GM12878 (cell line): Measurements from ENCODE around the gene TMED6. TPM values are rescaled to one million over a fixed set of nuclear protein-coding genes. Genes with fewer than 3 reads are reported as not detected.
"Not testable (repeated sequence)": the region's sequence is repeated elsewhere in the genome, so short reads cannot be mapped to it uniquely, and the experiment has no call there.

Source experiments
- ATAC-seq: fragments of 200-7000 bp; cut with Tn5 transposase; 3 replicates; pipeline ENCODE4 v1.9.1; 2020; ENCODE audit warnings: mild to moderate bottlenecking, moderate library complexity
- BruUV-seq: library from RNA; stranded (reverse); fragments of 400-500 nt; replicated peaks from 2 replicates; lab custom pipeline; 2021; lab: Mats Ljungman, UMichigan
- CTCF ChIA-PET: fragments of 300-600 bp; sonication (Branson Sonifier 250); formaldehyde crosslinking; extraction: SDS; loops from one replicate; lab custom pipeline; 2021; ENCODE audit warnings: inconsistent platforms; lab: Yijun Ruan, JAX
- POLR2A ChIA-PET: fragments of 350-600 bp; formaldehyde crosslinking; extraction: SDS; loops from one replicate; lab custom pipeline; 2021; ENCODE audit warnings: inconsistent platforms; lab: Charles Lee
- RAD21 ChIA-PET: fragments of 300-600 bp; sonication (Branson Sonifier 250); formaldehyde crosslinking; loops from one replicate; lab custom pipeline; 2023; ENCODE audit warnings: antibody characterized with exemption; ENCODE audit not compliant: unreplicated experiment; lab: Charles Lee
- SMC1A ChIA-PET: fragments of 300-600 bp; sonication (Branson Sonifier 250); formaldehyde crosslinking; loops from one replicate; lab custom pipeline; 2023; ENCODE audit not compliant: unreplicated experiment, uncharacterized antibody; lab: Charles Lee
- DNase-seq: peaks from one replicate; pipeline ENCODE4 v3.0.0-alpha.2; 2011; ENCODE audit warnings: low read depth, low spot score
- FAIRE-seq: peaks from 3 replicates; lab custom pipeline; 2011; peaks lifted over from hg19 to GRCh38; lab: Jason Lieb, UNC
- H2AFZ ChIP-seq: 2 replicates; pipeline ENCODE4 v1.6.0; 2011; ENCODE audit warnings: low read depth, low read length, control low read depth; ENCODE audit not compliant: control insufficient read depth
- H3K27ac ChIP-seq: 2 replicates; pipeline ENCODE4 v1.5.1; 2011; ENCODE audit warnings: control low read depth; ENCODE audit not compliant: control insufficient read depth, insufficient read depth
- H3K27me3 ChIP-seq, 2 experiments: replicated peaks in 1 of 2; 2 replicates each; pipeline versions ENCODE4 v1.6.0 to v1.6.1; 2011; ENCODE audit warnings: low read length in 1 of 2; ENCODE audit not compliant: control insufficient read depth in 2 of 2, insufficient read depth in 2 of 2
- H3K36me3 ChIP-seq, 2 experiments: 2 replicates each; pipeline ENCODE4 v1.5.1; 2011; ENCODE audit warnings: low read length in 1 of 2; ENCODE audit not compliant: control insufficient read depth in 2 of 2, insufficient read depth in 2 of 2
- H3K4me1 ChIP-seq: 2 replicates; pipeline ENCODE4 v1.6.1; 2011; ENCODE audit warnings: mild to moderate bottlenecking, low read length, moderate library complexity, mixed read lengths; ENCODE audit not compliant: control insufficient read depth, insufficient read depth
- H3K4me2 ChIP-seq: 2 replicates; pipeline ENCODE4 v1.6.0; 2011; ENCODE audit warnings: control low read depth; ENCODE audit not compliant: control insufficient read depth, insufficient read depth
- H3K4me3 ChIP-seq: fragments of 200-600 bp; sonication (generic); 2 replicates; pipeline ENCODE4 v1.5.1; 2016
- H3K79me2 ChIP-seq: 2 replicates; pipeline ENCODE4 v1.6.0; 2011; ENCODE audit warnings: low read length; ENCODE audit not compliant: control insufficient read depth, insufficient read depth
- H3K9ac ChIP-seq: 2 replicates; pipeline ENCODE4 v1.8.0; 2011; ENCODE audit warnings: low read length, control low read depth, mixed read lengths; ENCODE audit not compliant: control insufficient read depth, insufficient read depth
- H3K9me3 ChIP-seq: replicated peaks from 3 replicates; pipeline ENCODE4 v1.5.1; 2011; ENCODE audit warnings: mild to moderate bottlenecking, low read length; ENCODE audit not compliant: control insufficient read depth, insufficient read depth
- H4K20me1 ChIP-seq: 2 replicates; pipeline ENCODE4 v1.6.0; 2011; ENCODE audit not compliant: control insufficient read depth, insufficient read depth
- ATF7 ChIP-seq: fragments of 450-650 bp; IDR thresholded peaks from 2 replicates; pipeline ENCODE4 v1.6.1; 2016; ENCODE audit warnings: low read depth, mild to moderate bottlenecking
- CBX3 ChIP-seq: fragments of 200-600 bp; sonication (generic); IDR thresholded peaks from 2 replicates; pipeline ENCODE4 v1.6.1; 2016; ENCODE audit warnings: low read depth, borderline replicate concordance
- CREB1 ChIP-seq: IDR thresholded peaks from 2 replicates; pipeline ENCODE4 v1.6.1; 2012; ENCODE audit warnings: low read depth, mild to moderate bottlenecking, inconsistent platforms
- EED ChIP-seq: sonication (generic); IDR thresholded peaks from 2 replicates; pipeline ENCODE4 v1.6.1; 2016; ENCODE audit warnings: antibody characterized with exemption, low read depth
- MYB ChIP-seq: fragments of 150-350 bp; IDR thresholded peaks from 2 replicates; pipeline ENCODE4 v1.6.1; 2014; ENCODE audit warnings: mild to moderate bottlenecking, low read depth, low read length, borderline replicate concordance
- PAX8 ChIP-seq: fragments of 450-650 bp; IDR thresholded peaks from 2 replicates; pipeline ENCODE4 v1.6.1; 2017; ENCODE audit warnings: mild to moderate bottlenecking, moderate library complexity
- POLR2AphosphoS2 ChIP-seq: IDR thresholded peaks from 2 replicates; pipeline ENCODE4 v1.6.1; 2011; ENCODE audit warnings: low read depth, mild to moderate bottlenecking, low read length, improper control_type of control experiment, moderate library complexity
- RBBP5 ChIP-seq: fragments of 200-600 bp; sonication (generic); conservative IDR thresholded peaks from 2 replicates; pipeline ENCODE4 v1.6.1; 2016
- SMARCA5 ChIP-seq: fragments of 450-650 bp; IDR thresholded peaks from 2 replicates; pipeline ENCODE4 v1.6.1; 2017; ENCODE audit warnings: mild to moderate bottlenecking
- SUPT20H ChIP-seq: IDR thresholded peaks from 2 replicates; pipeline ENCODE4 v1.6.1; 2011; ENCODE audit warnings: low read depth, mild to moderate bottlenecking, low read length, moderate library complexity, borderline replicate concordance; ENCODE audit not compliant: control insufficient read depth
- WRNIP1 ChIP-seq: IDR thresholded peaks from 2 replicates; pipeline ENCODE4 v1.6.1; 2011; ENCODE audit warnings: low read depth, low read length, improper control_type of control experiment, borderline replicate concordance
- ZZZ3 ChIP-seq: IDR thresholded peaks from 2 replicates; pipeline ENCODE4 v1.6.1; 2011; ENCODE audit warnings: low read depth; ENCODE audit not compliant: control insufficient read depth, insufficient read length
- WGBS: methylation state at CpG from one replicate; pipeline ENCODE4 v1.1.6; 2016; ENCODE audit warnings: low lambda C conversion rate; ENCODE audit not compliant: insufficient replicate concordance, insufficient coverage; ENCODE audit errors: missing lambda C conversion rate; 5-methylcytosine and 5-hydroxymethylcytosine counted together
- in situ Hi-C: fragments of 300-500 bp; cut with MboI; formaldehyde crosslinking; loops from 9 replicates; pipeline ENCODE4 v1.14.3; 2018; ENCODE audit warnings: mixed read lengths
- intact Hi-C: fragments of 100-400 bp; cut with micrococcal nuclease; formaldehyde crosslinking; loops from one replicate; pipeline ENCODE4 v1.14.2; 2022; ENCODE audit not compliant: unreplicated experiment
- polyA plus RNA-seq, 11 experiments: library from polyadenylated mRNA; depleted of rRNA in 4 of 11; unstranded in 6 of 11; stranded (reverse) in 5 of 11; fragments of >200 nt; fragmentation: Nextera tagmentation in 4 of 11; fragmentation: Illumina TruSeq in 1 of 11; extraction: Ambion mirVana in 4 of 11; extraction: Trizol in 1 of 11; gene quantifications; 1 replicate in 1 of 11; 2 replicates in 10 of 11; pipeline versions ENCODE4 v1.2.1 to v1.2.3, GENCODE V29; 2011 to 2016; ENCODE audit warnings: inconsistent platforms in 2 of 11, missing spikeins in 2 of 11, low read depth in 1 of 11
- total RNA-seq, 4 experiments: library from RNA; depleted of rRNA in 3 of 4; stranded (reverse); fragments of >200 nt in 3 of 4; fragmentation: Illumina TruSeq in 1 of 4; extraction: Trizol in 1 of 4; gene quantifications; 2 replicates each; pipeline versions ENCODE4 v1.2.1 to v1.2.3, GENCODE V29; 2013 to 2021
- TF ChIP-seq, protein P1 (sequence below), 3 experiments: IDR thresholded peaks in 2 of 3; conservative IDR thresholded peaks in 1 of 3; 2 replicates each; pipeline ENCODE4 v1.5.1; 2011; ENCODE audit warnings: low read depth in 3 of 3, low read length in 3 of 3, mild to moderate bottlenecking in 3 of 3, control low read depth in 2 of 3, moderate library complexity in 2 of 3, inconsistent platforms in 1 of 3, mixed read lengths in 1 of 3; ENCODE audit not compliant: control insufficient read depth in 2 of 3, insufficient read depth in 1 of 3; ENCODE audit errors: extremely low read depth in 1 of 3

TMED6 gene
- total and polyA plus RNA-seq, 10 of the 15 experiments (the other 5 are each of a cell fraction or from before 2014, with no cell fraction given): 0.27 to 1.7 (median 0.78) TPM

DNA sequence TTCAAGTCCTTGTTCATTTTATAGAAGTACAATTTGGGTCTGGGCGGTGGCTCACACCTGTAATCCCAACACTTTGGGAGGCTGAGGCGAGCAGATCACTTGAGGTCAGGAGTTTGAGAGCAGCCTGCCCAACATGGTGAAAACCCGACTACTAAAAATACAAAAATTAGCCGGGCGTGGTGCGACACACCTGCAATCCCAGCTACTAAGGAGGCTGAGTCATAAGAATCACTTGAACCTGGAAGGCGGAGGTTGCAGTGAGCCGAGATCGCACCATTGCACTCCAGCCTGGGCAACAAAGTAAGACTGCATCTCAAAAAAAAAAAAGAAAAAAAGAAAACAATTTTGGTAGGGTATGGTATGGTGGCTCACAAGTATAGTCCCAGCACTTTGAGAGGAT lies 8.5 kb upstream of the TMED6 start:
- RAD21 ChIA-PET, H3K27ac ChIP-seq, H3K9ac ChIP-seq, FAIRE-seq, POLR2A ChIA-PET, H3K9me3 ChIP-seq, H2AFZ ChIP-seq, H3K4me1 ChIP-seq, H3K79me2 ChIP-seq, BruUV-seq, intact Hi-C loops, SMC1A ChIA-PET, H3K4me3 ChIP-seq, in situ Hi-C loops, H3K4me2 ChIP-seq, H4K20me1 ChIP-seq, ATAC-seq, CTCF ChIA-PET, H3K27me3 ChIP-seq, H3K36me3 ChIP-seq, DNase-seq: not testable (repeated sequence)
- 52% methylated on average over 8 of the region's 9 CpGs for WGBS

DNA sequence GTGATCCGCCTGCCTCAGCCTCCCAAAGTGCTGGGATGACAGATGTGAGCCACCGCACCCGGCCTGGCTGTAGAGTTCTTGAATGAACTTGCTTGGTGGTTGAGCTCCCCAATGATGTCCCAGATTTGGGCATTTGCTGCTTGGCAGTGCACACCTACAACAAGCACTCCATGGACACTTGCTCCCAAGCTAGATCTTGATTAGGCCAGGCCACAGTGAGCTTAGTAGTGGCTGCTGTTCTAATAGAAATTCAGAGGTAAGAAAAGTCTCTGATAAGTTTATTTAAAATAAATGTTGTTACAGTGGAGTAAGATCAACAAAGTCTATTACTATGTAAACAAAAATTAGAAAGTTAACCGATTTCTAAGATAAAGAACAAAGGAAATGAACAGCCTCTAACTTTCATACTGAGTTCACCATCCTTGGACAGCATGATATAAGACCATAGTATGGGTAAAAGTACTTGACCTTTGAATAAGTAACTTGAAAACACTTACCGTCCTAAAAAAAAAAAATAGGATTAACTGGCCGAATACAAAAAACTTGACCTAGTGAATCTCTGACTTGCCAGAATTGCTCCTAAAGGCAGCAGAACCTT lies 951 bp downstream of the TMED6 start:
- in situ Hi-C loops: no loop called here
- Histone ChIP-seq H3K27me3 (no peaks in the 10 kb centered on the region), H3K4me3 (no peak overlapping the region), H3K9ac (no peak overlapping the region), H3K36me3 (peaks cover 0 to 3% of the 10 kb centered on the region in 2 experiments; a peak in 2 of 4 replicates), H3K4me1 (peaks cover 7% of the 10 kb centered on the region), H2AFZ (no peak overlapping the region), H3K79me2 (no peaks in the 10 kb centered on the region), H3K9me3 (no peaks in the 10 kb centered on the region), H3K4me2 (no peak overlapping the region), H4K20me1 (no peaks in the 10 kb centered on the region), H3K27ac (no peak overlapping the region)
- 91% methylated on average over 6 of the region's 6 CpGs for WGBS
- intact Hi-C loops: no loop called here
- FAIRE-seq (no peak), ATAC-seq (no peak), DNase-seq (no peak)
- ChIA-PET SMC1A (no interaction called here), CTCF (interaction anchor here (1.3 kb wide), 1 partner anchor 403 kb away, joined by 4 read pairs; the partner anchor contains the start of gene NOB1), RAD21 (no interaction called here), POLR2A (interaction anchor here (0.5 kb wide), 1 partner anchor 306 kb away, joined by 4 read pairs; no protein-coding TSS in a partner anchor)
- no peak for TF ChIP-seq SMARCA5
- TF ChIP-seq ATF7: no peak
- TF ChIP-seq CREB1: no peak
- no peak for TF ChIP-seq CBX3
- no peak for TF ChIP-seq ZZZ3
- no peak for TF ChIP-seq RBBP5
- no peak for TF ChIP-seq POLR2AphosphoS2
- no peak for TF ChIP-seq SUPT20H
- TF ChIP-seq EED: no peak
- no peak for TF ChIP-seq PAX8
- TF ChIP-seq MYB: no peak
- TF ChIP-seq WRNIP1: no peak
- TF ChIP-seq, protein P1, sequence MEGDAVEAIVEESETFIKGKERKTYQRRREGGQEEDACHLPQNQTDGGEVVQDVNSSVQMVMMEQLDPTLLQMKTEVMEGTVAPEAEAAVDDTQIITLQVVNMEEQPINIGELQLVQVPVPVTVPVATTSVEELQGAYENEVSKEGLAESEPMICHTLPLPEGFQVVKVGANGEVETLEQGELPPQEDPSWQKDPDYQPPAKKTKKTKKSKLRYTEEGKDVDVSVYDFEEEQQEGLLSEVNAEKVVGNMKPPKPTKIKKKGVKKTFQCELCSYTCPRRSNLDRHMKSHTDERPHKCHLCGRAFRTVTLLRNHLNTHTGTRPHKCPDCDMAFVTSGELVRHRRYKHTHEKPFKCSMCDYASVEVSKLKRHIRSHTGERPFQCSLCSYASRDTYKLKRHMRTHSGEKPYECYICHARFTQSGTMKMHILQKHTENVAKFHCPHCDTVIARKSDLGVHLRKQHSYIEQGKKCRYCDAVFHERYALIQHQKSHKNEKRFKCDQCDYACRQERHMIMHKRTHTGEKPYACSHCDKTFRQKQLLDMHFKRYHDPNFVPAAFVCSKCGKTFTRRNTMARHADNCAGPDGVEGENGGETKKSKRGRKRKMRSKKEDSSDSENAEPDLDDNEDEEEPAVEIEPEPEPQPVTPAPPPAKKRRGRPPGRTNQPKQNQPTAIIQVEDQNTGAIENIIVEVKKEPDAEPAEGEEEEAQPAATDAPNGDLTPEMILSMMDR (IDR thresholded peaks at IDR 0.05 in 2 of 3, conservative IDR thresholded peaks at IDR 0.05 in 1 of 3; ENCODE audit: control insufficient read depth in 2 of 3, extremely low read depth in 1 of 3, insufficient read depth in 1 of 3, low read depth in 3 of 3, low read length in 3 of 3): no peak
- no TSS peak for BruUV-seq
